ENCODE measurements around the gene KRT85. TPM values are rescaled to one million over a fixed set of nuclear protein-coding genes. Genes with fewer than 3 reads are reported as not detected.
A peak's percentile ranks its signal among the peaks of the same experiment; 100 is the strongest.

Gene KRT85
- total RNA-seq, 2 experiments from 2014 or later, result not detected

- no peak overlapping the region for H3K27ac Mint-ChIP-seq
- H3K27me3 Mint-ChIP-seq, result no peaks in the 10 kb centered on the region
- no peak for DNase-seq
- CTCF ChIA-PET, result no interaction called here
- H3K36me3 Mint-ChIP-seq (ENCODE audit: low read depth), result no peaks in the 10 kb centered on the region
- intact Hi-C loops (cut with DNase I, micrococcal nuclease), result no loop called here
- no peaks in the 10 kb centered on the region for H3K4me1 Mint-ChIP-seq
- no peak overlapping the region for H3K4me3 Mint-ChIP-seq
- POLR2A ChIA-PET, result no interaction called here
- H3K9me3 Mint-ChIP-seq (ENCODE audit: low read depth), result no peaks in the 10 kb centered on the region
- no peak for ATAC-seq
Measured at GRCh38 chr12:52403561-52403960, 36.3 kb upstream of the KRT85 start.

GRCh38 chr12:52402873-52403540 is 35.7 kb upstream of the KRT85 start:
- Mint-ChIP-seq H3K9me3 (ENCODE audit: low read depth) (no peaks in the 10 kb centered on the region), H3K4me3 (no peak overlapping the region), H3K4me1 (no peaks in the 10 kb centered on the region), H3K27me3 (no peaks in the 10 kb centered on the region), H3K36me3 (ENCODE audit: low read depth) (no peaks in the 10 kb centered on the region), H3K27ac (no peak overlapping the region)
- ChIA-PET CTCF (no interaction called here), POLR2A (no interaction called here)
- intact Hi-C loops (cut with DNase I, micrococcal nuclease), result no loop called here
- DNase-seq (no peak), ATAC-seq (no peak)

- POLR2A ChIA-PET, result no interaction called here
- CTCF ChIA-PET, result no interaction called here
Measured at GRCh38 chr12:52402377-52402776, 35.1 kb upstream of the KRT85 start.

GRCh38 chr12:52401926-52402325 is 34.6 kb upstream of the KRT85 start:
- Mint-ChIP-seq H3K27me3 (peaks cover 1% of the 10 kb centered on the region), H3K36me3 (ENCODE audit: low read depth) (no peaks in the 10 kb centered on the region), H3K27ac (no peak overlapping the region), H3K4me3 (no peak overlapping the region), H3K4me1 (no peaks in the 10 kb centered on the region), H3K9me3 (ENCODE audit: low read depth) (no peaks in the 10 kb centered on the region)
- intact Hi-C loops (cut with DNase I, micrococcal nuclease), result no loop called here
- ChIA-PET CTCF (interaction anchor here (0.9 kb wide), 1 partner anchor 28 kb away, joined by 4 read pairs; no protein-coding TSS in a partner anchor), POLR2A (no interaction called here)
- DNase-seq (no peak), ATAC-seq (no peak)

More at GRCh38 chr12:52402377-52402776, 35.1 kb upstream of the KRT85 start:
- intact Hi-C loops (cut with DNase I, micrococcal nuclease), result no loop called here
- Mint-ChIP-seq H3K27me3 (no peaks in the 10 kb centered on the region), H3K36me3 (ENCODE audit: low read depth) (no peaks in the 10 kb centered on the region), H3K4me1 (no peaks in the 10 kb centered on the region), H3K4me3 (no peak overlapping the region), H3K27ac (no peak overlapping the region), H3K9me3 (ENCODE audit: low read depth) (no peaks in the 10 kb centered on the region)
- DNase-seq (no peak), ATAC-seq (no peak)

- DNase-seq (no peak), ATAC-seq (no peak)
- no peak overlapping the region for H3K4me3 Mint-ChIP-seq
- H3K27me3 Mint-ChIP-seq, result peaks cover 3% of the 10 kb centered on the region
- no peaks in the 10 kb centered on the region for H3K36me3 Mint-ChIP-seq (ENCODE audit: low read depth)
- H3K4me1 Mint-ChIP-seq, result no peaks in the 10 kb centered on the region
- intact Hi-C loops (cut with DNase I, micrococcal nuclease), result no loop called here
- ChIA-PET POLR2A (no interaction called here), CTCF (interaction anchor here (0.9 to 1.3 kb wide), 2 partner anchors 18 to 28 kb away, joined by 4 read pairs; no protein-coding TSS in a partner anchor)
- no peak overlapping the region for H3K27ac Mint-ChIP-seq
- no peaks in the 10 kb centered on the region for H3K9me3 Mint-ChIP-seq (ENCODE audit: low read depth)
Measured at GRCh38 chr12:52401526-52401925, 34.2 kb upstream of the KRT85 start.

GRCh38 chr12:52400906-52401305 is 33.6 kb upstream of the KRT85 start:
- DNase-seq, result no peak
- Mint-ChIP-seq H3K27me3 (peaks cover 3% of the 10 kb centered on the region), H3K27ac (no peak overlapping the region), H3K4me1 (no peaks in the 10 kb centered on the region), H3K4me3 (no peak overlapping the region), H3K36me3 (ENCODE audit: low read depth) (no peaks in the 10 kb centered on the region), H3K9me3 (ENCODE audit: low read depth) (no peaks in the 10 kb centered on the region)
- POLR2A ChIA-PET, result no interaction called here
- intact Hi-C loops (cut with DNase I, micrococcal nuclease), result no loop called here
- CTCF ChIA-PET, result interaction anchor here (0.9 to 1.3 kb wide), 3 partner anchors 17 to 580 kb away, joined by 4 to 6 read pairs (median 4); no protein-coding TSS in a partner anchor
- ATAC-seq, result no peak

- no peak overlapping the region for H3K4me3 Mint-ChIP-seq
- no peak overlapping the region for H3K27ac Mint-ChIP-seq
- intact Hi-C loops (cut with DNase I, micrococcal nuclease), result loop anchor here in 1 of 2 experiments (10.0 kb wide), 1 partner anchor 105 kb away; no protein-coding TSS in a partner anchor
- ATAC-seq (no peak), DNase-seq (no peak)
- POLR2A ChIA-PET, result no interaction called here
- H3K36me3 Mint-ChIP-seq (ENCODE audit: low read depth), result no peaks in the 10 kb centered on the region
- H3K4me1 Mint-ChIP-seq, result no peaks in the 10 kb centered on the region
- CTCF ChIA-PET, result interaction anchor here (1.1 to 1.5 kb wide), 2 partner anchors 27 to 581 kb away, joined by 6 read pairs; no protein-coding TSS in a partner anchor
- peaks cover 3% of the 10 kb centered on the region for H3K27me3 Mint-ChIP-seq
- H3K9me3 Mint-ChIP-seq (ENCODE audit: low read depth), result no peaks in the 10 kb centered on the region
Measured at GRCh38 chr12:52399756-52400155, 32.5 kb upstream of the KRT85 start.

- H3K27ac Mint-ChIP-seq, result no peak overlapping the region
- ChIA-PET CTCF (interaction anchor here (0.6 to 1.3 kb wide), 3 partner anchors 14 to 30 kb away, joined by 3 to 5 read pairs (median 3); no protein-coding TSS in a partner anchor), POLR2A (interaction anchor here (0.7 kb wide), 1 partner anchor 370 kb away, joined by 6 read pairs; no protein-coding TSS in a partner anchor)
- peak; percentile 58 for ATAC-seq
- peaks cover 3% of the 10 kb centered on the region for H3K27me3 Mint-ChIP-seq
- H3K4me3 Mint-ChIP-seq, result no peak overlapping the region
- no peaks in the 10 kb centered on the region for H3K4me1 Mint-ChIP-seq
- H3K36me3 Mint-ChIP-seq (ENCODE audit: low read depth), result no peaks in the 10 kb centered on the region
- DNase-seq, result peak; percentile 15
- H3K9me3 Mint-ChIP-seq (ENCODE audit: low read depth), result no peaks in the 10 kb centered on the region
- intact Hi-C loops (cut with DNase I, micrococcal nuclease), result loop anchor here in 1 of 2 experiments (10.0 kb wide), 1 partner anchor 107 kb away; no protein-coding TSS in a partner anchor
Measured at GRCh38 chr12:52398176-52398575, 30.9 kb upstream of the KRT85 start.

- Mint-ChIP-seq H3K27me3 (peaks cover 5% of the 10 kb centered on the region), H3K4me3 (no peak overlapping the region), H3K9me3 (ENCODE audit: low read depth) (no peaks in the 10 kb centered on the region), H3K4me1 (no peaks in the 10 kb centered on the region), H3K36me3 (ENCODE audit: low read depth) (no peaks in the 10 kb centered on the region), H3K27ac (no peak overlapping the region)
- intact Hi-C loops (cut with DNase I, micrococcal nuclease), result loop anchor here in 1 of 2 experiments (10.0 kb wide), 1 partner anchor 108 kb away; no protein-coding TSS in a partner anchor
- no peak for ATAC-seq
- ChIA-PET POLR2A (no interaction called here), CTCF (interaction anchor here (0.6 to 1.6 kb wide), 3 partner anchors 12 to 25 kb away, joined by 3 to 4 read pairs (median 3); partner anchors contain the start of gene KRT84)
- no peak for DNase-seq
Measured at GRCh38 chr12:52396656-52397055, 29.4 kb upstream of the KRT85 start.

GRCh38 chr12:52395761-52396434 is 28.6 kb upstream of the KRT85 start:
- intact Hi-C loops (cut with DNase I, micrococcal nuclease), result loop anchor here in 1 of 2 experiments (10.0 kb wide), 1 partner anchor 109 kb away; no protein-coding TSS in a partner anchor
- Mint-ChIP-seq H3K27ac (no peak overlapping the region), H3K4me3 (no peak overlapping the region), H3K27me3 (peaks cover 5% of the 10 kb centered on the region), H3K36me3 (ENCODE audit: low read depth) (no peaks in the 10 kb centered on the region), H3K9me3 (ENCODE audit: low read depth) (no peaks in the 10 kb centered on the region), H3K4me1 (no peaks in the 10 kb centered on the region)
- DNase-seq (peak; percentile 39), ATAC-seq (no peak)
- CTCF ChIA-PET, result interaction anchor here (0.7 to 2.4 kb wide), 6 partner anchors 11 to 484 kb away, joined by 3 to 11 read pairs (median 3); partner anchors contain the start of gene KRT84
- POLR2A ChIA-PET, result no interaction called here

- Mint-ChIP-seq H3K9me3 (ENCODE audit: low read depth) (no peaks in the 10 kb centered on the region), H3K27ac (no peak overlapping the region), H3K36me3 (ENCODE audit: low read depth) (no peaks in the 10 kb centered on the region), H3K4me3 (no peak overlapping the region), H3K27me3 (peaks cover 5% of the 10 kb centered on the region), H3K4me1 (no peaks in the 10 kb centered on the region)
- intact Hi-C loops (cut with DNase I, micrococcal nuclease), result loop anchor here in 1 of 2 experiments (10.0 kb wide), 1 partner anchor 110 kb away; no protein-coding TSS in a partner anchor
- ChIA-PET POLR2A (no interaction called here), CTCF (interaction anchor here (0.5 to 2.4 kb wide), 4 partner anchors 22 to 490 kb away, joined by 3 to 11 read pairs (median 3); no protein-coding TSS in a partner anchor)
- ATAC-seq, result no peak
- no peak for DNase-seq
Measured at GRCh38 chr12:52394836-52395405, 27.6 kb upstream of the KRT85 start.
